ENCODE data around the gene NGRN.

Gene NGRN, protein sequence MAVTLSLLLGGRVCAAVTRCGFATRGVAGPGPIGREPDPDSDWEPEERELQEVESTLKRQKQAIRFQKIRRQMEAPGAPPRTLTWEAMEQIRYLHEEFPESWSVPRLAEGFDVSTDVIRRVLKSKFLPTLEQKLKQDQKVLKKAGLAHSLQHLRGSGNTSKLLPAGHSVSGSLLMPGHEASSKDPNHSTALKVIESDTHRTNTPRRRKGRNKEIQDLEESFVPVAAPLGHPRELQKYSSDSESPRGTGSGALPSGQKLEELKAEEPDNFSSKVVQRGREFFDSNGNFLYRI

GRCh38 chr15:90265271-90266060 lies at the start of gene NGRN:
Gene NGRN, plus strand, starts transcription at chr15:90265672. Its CDS starts 41 bp downstream, at chr15:90265713.
- FAIRE-seq, result peak; percentile 52
- peak; percentile 90 for DNase-seq (ENCODE audit: insufficient read length, low spot score)

GRCh38 chr15:90217671-90218394 lies 47.6 kb upstream of the NGRN start:
- FAIRE-seq, result no peak
- DNase-seq (ENCODE audit: insufficient read length, low spot score), result no peak

- DNase-seq (ENCODE audit: insufficient read length, low spot score) (no peak), FAIRE-seq (no peak)
Measured at GRCh38 chr15:90219421-90220141, 45.9 kb upstream of the NGRN start.

DNA sequence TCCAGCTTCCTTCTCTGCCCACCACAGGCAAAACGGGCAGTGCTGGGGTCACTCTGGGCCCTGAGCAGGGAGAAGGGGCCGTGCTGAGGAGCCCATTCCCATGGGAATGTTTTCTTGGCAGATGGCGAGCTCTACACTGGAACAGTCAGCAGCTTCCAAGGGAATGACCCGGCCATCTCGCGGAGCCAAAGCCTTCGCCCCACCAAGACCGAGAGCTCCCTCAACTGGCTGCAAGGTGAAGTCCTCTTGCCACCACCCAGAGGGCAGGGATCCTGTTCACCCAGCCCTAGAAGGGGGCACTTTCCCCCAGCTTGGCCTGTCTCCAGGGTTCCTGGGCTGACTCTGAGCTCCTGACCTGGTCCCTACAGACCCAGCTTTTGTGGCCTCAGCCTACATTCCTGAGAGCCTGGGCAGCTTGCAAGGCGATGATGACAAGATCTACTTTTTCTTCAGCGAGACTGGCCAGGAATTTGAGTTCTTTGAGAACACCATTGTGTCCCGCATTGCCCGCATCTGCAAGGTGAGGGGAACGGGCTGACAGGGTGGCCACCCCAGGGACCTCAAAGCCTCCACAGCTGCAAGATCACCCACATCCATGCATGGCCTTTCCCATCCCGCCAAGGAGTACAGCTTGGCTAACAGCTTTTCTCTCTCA lies 44.1 kb upstream of the NGRN start:
- peak; percentile 80 for DNase-seq (ENCODE audit: insufficient read length, low spot score)

DNA sequence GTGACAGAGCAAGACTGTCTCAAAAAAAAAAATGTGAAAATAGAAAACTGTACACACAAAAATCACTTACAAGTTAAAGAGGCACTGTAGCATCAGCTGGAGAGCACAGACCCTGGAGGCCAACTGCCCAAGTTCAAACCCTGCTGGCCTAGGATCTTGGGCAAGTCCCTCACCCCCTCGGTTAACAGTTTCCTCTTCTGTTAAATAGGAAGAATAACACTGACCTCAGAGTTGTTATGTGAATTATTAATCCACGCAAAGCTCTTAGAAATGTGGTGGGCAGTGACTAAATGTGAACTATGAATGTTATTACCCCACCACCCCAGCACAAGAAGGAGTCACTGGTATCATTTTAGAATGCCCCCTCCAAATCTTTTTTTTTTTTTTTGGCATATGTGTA lies 42.9 kb upstream of the NGRN start:
- FAIRE-seq (no peak), DNase-seq (ENCODE audit: insufficient read length, low spot score) (no peak)

More for the DNA sequence above, 44.1 kb upstream of the NGRN start:
- no peak for FAIRE-seq

- DNase-seq (ENCODE audit: insufficient read length, low spot score) (no peak), FAIRE-seq (no peak)
Measured at GRCh38 chr15:90223441-90224165, 41.9 kb upstream of the NGRN start.

DNA sequence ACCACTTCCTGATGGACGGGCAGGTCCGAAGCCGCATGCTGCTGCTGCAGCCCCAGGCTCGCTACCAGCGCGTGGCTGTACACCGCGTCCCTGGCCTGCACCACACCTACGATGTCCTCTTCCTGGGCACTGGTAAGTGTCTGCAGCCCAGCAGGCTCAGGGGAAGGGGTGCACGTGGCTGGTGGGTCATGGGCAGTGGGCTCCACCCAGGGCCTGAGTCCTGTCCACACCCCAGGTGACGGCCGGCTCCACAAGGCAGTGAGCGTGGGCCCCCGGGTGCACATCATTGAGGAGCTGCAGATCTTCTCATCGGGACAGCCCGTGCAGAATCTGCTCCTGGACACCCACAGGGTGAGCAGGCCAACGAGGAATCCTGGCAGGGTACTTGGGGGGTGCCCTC lies 40.4 kb upstream of the NGRN start:
- FAIRE-seq (no peak), DNase-seq (ENCODE audit: insufficient read length, low spot score) (no peak)

DNA sequence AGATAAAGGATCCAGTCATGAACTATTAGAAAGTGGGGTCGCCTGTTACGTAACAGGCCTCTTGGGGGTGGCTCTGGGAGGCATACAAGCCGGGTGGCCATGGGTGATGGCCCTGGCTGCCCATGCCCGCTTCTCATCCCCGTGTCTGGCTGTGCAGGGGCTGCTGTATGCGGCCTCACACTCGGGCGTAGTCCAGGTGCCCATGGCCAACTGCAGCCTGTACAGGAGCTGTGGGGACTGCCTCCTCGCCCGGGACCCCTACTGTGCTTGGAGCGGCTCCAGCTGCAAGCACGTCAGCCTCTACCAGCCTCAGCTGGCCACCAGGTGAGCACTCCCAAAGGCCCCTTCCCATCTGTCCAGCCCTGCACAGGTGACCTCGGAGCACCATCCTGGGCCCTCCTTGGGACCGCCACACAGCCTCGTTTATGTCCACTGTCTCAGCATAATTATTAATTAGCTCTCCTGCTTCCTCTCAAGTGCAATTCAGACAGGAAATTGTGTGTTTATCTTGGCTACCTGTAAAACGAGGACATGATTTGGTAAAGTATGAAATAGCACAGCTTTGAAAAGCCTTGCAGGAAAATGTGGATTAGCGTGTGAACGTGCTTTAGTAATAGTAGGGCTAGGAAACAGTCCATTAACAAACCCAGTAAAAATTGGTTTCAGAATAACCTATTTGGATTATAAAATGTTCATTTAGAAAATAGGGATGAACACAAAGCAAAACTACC lies 39.8 kb upstream of the NGRN start:
- DNase-seq (ENCODE audit: insufficient read length, low spot score), result no peak
- FAIRE-seq, result no peak

DNA sequence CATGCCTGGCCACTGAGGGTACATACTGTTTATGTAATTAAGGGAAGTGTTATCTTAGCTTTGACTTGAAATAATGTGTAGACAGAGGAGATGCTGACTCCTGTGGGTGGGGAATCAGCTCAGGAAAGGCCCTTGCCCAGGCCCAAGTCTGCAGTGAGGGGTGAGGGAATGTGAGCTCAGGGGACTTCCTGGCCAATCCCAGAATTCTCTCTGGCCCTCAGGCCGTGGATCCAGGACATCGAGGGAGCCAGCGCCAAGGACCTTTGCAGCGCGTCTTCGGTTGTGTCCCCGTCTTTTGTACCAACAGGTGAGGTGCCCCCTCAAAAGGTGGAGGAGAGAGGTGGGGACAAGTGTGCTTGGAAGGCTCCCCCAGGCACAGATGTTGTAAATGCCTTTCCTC lies 38.1 kb upstream of the NGRN start:
- no peak for DNase-seq (ENCODE audit: insufficient read length, low spot score)
- no peak for FAIRE-seq

DNA sequence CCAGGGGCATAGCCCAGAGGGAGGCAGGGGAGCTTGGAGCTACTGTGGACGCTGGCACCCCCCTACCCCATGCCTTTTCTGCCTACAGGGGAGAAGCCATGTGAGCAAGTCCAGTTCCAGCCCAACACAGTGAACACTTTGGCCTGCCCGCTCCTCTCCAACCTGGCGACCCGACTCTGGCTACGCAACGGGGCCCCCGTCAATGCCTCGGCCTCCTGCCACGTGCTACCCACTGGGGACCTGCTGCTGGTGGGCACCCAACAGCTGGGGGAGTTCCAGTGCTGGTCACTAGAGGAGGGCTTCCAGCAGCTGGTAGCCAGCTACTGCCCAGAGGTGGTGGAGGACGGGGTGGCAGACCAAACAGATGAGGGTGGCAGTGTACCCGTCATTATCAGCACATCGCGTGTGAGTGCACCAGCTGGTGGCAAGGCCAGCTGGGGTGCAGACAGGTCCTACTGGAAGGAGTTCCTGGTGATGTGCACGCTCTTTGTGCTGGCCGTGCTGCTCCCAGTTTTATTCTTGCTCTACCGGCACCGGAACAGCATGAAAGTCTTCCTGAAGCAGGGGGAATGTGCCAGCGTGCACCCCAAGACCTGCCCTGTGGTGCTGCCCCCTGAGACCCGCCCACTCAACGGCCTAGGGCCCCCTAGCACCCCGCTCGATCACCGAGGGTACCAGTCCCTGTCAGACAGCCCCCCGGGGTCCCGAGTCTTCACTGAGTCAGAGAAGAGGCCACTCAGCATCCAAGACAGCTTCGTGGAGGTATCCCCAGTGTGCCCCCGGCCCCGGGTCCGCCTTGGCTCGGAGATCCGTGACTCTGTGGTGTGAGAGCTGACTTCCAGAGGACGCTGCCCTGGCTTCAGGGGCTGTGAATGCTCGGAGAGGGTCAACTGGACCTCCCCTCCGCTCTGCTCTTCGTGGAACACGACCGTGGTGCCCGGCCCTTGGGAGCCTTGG lies 37.4 kb upstream of the NGRN start:
- FAIRE-seq, result no peak

DNA sequence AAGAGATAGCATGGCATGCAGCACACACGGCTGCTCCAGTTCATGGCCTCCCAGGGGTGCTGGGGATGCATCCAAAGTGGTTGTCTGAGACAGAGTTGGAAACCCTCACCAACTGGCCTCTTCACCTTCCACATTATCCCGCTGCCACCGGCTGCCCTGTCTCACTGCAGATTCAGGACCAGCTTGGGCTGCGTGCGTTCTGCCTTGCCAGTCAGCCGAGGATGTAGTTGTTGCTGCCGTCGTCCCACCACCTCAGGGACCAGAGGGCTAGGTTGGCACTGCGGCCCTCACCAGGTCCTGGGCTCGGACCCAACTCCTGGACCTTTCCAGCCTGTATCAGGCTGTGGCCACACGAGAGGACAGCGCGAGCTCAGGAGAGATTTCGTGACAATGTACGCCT lies 36.5 kb upstream of the NGRN start:
- FAIRE-seq, result no peak
- no peak for DNase-seq (ENCODE audit: insufficient read length, low spot score)

More for the DNA sequence above, 37.4 kb upstream of the NGRN start:
- no peak for DNase-seq (ENCODE audit: insufficient read length, low spot score)

DNA sequence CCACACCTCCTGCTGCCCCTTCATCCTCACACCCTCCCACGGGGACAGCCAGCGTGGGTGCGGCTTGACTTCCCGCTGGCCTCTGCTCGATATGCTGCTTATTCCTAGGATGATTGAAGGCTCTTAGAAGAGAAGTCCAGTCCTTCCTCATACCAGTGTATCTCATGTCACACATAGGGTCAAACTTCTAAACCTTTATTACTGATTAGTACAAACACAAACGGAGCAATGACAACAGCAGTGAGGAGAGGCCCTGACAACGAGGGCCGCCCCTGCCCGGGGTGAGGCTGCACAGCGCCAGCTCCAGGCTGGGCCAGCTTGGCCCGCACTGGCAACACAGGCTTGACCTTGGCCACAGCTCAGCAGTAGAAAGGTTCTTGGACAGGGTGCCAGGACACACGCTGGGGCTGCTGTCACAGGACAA lies 35.4 kb upstream of the NGRN start:
- no peak for FAIRE-seq

DNA sequence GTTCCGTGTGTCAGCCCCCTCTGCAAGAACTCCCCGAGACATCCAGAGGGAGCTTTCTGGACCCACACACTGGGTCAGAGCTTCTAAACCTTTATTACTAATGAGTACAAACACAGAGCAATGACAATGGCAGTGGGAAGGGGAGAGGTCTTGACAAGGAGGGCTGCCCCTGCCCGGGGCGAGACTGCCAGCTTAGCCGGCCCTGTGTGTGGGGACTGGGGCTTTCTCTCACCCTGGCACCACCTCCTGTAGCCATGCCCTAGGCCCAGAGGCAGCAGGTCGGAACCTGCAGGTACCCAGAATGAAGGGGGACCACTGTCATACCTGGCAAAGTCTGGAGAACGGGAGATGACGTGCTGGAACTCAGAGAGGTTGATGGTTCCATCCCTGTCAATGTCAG lies 34.9 kb upstream of the NGRN start:
- FAIRE-seq, result no peak
- no peak for DNase-seq (ENCODE audit: insufficient read length, low spot score)

More for the DNA sequence above, 35.4 kb upstream of the NGRN start:
- no peak for DNase-seq (ENCODE audit: insufficient read length, low spot score)

DNA sequence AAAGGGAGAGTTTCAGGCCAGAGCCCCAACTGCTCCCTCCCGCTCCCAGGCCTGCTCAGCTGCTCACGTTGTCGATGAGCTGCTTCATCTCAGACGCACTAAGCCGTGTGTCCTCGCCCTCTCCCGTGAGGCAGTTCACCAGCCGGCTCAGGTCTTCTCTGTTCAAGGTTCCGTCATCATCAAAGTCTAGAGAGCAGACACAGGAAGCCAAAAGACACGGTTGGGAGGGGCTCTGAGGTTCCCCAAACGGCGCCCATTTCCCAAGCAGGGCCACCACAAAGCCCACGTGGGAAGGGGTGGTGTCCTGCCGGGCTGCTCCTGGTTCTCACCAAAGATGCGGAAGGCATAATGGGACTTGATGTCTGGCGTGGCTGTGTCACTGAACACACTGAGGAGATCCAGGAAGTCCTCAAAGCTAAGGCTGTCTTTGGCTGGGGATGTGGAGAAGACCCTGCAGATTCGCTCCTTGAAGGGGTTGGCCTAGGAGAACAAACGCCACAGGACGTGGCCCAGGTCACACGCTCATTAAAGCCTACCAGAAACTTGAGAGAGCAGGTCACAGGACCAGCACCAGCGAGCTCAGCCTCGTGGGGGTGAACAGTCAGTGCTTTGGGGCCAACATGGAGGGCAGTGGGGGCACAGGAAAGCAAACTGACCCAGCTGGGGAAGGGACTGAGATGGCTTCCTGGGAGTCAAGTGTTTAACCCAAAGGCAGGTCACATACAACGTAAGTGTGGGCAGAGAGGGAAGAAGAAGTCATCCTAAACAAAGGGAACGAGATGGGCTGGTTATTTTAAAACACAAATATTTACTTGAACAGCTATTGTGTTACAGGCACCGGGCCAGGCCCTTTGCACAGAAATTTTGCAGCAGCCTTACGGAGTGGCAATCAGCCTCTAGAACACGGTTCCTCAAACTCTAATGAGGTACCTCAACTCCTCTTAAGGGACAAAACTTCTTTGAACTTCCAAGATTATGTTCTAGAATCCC lies 34.1 kb upstream of the NGRN start:
- no peak for DNase-seq (ENCODE audit: insufficient read length, low spot score)
- no peak for FAIRE-seq

DNA sequence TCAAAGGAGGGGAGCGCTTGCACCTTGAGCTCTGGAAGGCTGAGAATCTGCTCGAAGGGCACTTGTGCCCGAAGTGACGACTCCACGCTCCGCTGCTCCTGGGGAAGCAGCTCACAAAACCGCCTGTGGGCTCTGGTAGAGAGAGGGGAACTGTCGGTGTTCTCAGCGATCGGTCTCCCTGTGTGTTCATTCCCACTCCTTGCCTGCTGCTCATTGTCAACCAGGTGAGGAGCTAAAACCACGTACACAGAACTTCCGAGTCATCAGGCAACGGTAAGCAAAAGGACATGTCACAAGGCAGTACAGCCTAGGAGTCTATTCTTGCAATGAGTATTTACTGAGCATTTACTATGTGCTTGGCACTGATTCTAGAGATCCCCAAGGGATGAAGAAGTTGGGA lies 33.3 kb upstream of the NGRN start:
- FAIRE-seq, result no peak

DNA sequence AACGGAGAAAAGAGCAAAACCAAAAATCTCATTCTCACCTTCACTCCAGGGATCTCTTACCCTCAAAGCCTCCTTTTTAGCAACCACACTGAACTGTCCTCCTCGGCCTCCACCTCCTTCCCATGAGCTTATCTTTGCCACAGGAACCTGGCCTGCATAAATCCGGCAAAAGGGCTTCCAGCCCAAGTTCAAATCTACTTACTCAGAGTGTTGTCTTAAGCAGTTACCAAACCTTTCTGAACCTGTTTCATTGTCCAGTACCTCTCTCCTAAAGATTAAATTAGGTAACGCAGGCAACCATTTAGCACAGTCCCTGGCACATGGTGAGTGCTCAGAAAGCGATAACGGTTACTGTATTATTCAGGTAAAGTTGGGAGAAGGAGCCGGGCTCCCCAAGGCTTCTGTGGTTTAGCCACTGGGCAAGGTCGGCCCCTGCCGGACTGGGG lies 32.5 kb upstream of the NGRN start:
- no peak for FAIRE-seq
- no peak for DNase-seq (ENCODE audit: insufficient read length, low spot score)

More for the DNA sequence above, 33.3 kb upstream of the NGRN start:
- no peak for DNase-seq (ENCODE audit: insufficient read length, low spot score)

All from HTR-8/SVneo (cell line).